WI38 (cell line): ENCODE data around the gene TSPAN32.

ENCODE experiments used
- H3K4me3 ChIP-seq: 2 replicates; pipeline ENCODE4 v1.5.1; 2011; ENCODE audit warnings: low read depth, mild to moderate bottlenecking, control low read depth, low read length
- CTCF ChIP-seq: IDR thresholded peaks from 2 replicates; pipeline ENCODE4 v1.5.1; 2012; ENCODE audit warnings: low read depth, mild to moderate bottlenecking, control low read depth, low read length

Gene TSPAN32

GRCh38 chr11:2307501-2308331 lies 5.9 kb downstream of the TSPAN32 start:
- H3K4me3 ChIP-seq, result no peak overlapping the region
- TF ChIP-seq CTCF, result no peak

GRCh38 chr11:2308713-2309112 lies 6.9 kb downstream of the TSPAN32 start:
- no peak for TF ChIP-seq CTCF

GRCh38 chr11:2309251-2310072 lies 7.6 kb downstream of the TSPAN32 start:
- TF ChIP-seq CTCF, result no peak
- H3K4me3 ChIP-seq, result no peak overlapping the region

More at GRCh38 chr11:2308713-2309112, 6.9 kb downstream of the TSPAN32 start:
- H3K4me3 ChIP-seq, result no peak overlapping the region

GRCh38 chr11:2310073-2310785 lies 8.4 kb downstream of the TSPAN32 start:
- no peak overlapping the region for H3K4me3 ChIP-seq
- no peak for TF ChIP-seq CTCF

GRCh38 chr11:2310786-2311352 lies 9.1 kb downstream of the TSPAN32 start:
- TF ChIP-seq CTCF, result no peak
- no peak overlapping the region for H3K4me3 ChIP-seq

GRCh38 chr11:2311353-2312133 lies 9.7 kb downstream of the TSPAN32 start:
- no peak overlapping the region for H3K4me3 ChIP-seq
- no peak for TF ChIP-seq CTCF
